Activated CD8-positive, alpha-beta memory T cell treated with anti-CD3 and anti-CD28 coated beads, Interleukin-2, amount 10 ng/mL, durations not matched to agents 7 days and 5 days (primary cell): Measurements from ENCODE around the gene ERAS. TPM values are rescaled to one million over a fixed set of nuclear protein-coding genes. Genes with fewer than 3 reads are reported as not detected.

Experiments
- ATAC-seq: fragments of 150-1000 bp; cut with Tn5 transposase; one replicate; pipeline ENCODE4 v1.10.0; 2021; ENCODE audit warnings: moderate library complexity
- CTCF ChIA-PET: fragments of 350-600 bp; sonication (Branson Sonifier 250); formaldehyde crosslinking; loops from one replicate; lab custom pipeline; 2021; ENCODE audit warnings: antibody characterized with exemption; lab: Charles Lee
- DNase-seq: peaks from one replicate; pipeline ENCODE4 v3.0.0-alpha.2; 2020
- H3K27ac Mint-ChIP-seq: one replicate; pipeline ENCODE4 v1.8.0; 2021; ENCODE audit warnings: mild to moderate bottlenecking, mixed read lengths
- H3K27me3 Mint-ChIP-seq: one replicate; pipeline ENCODE4 v1.8.0; 2021; ENCODE audit warnings: mixed read lengths
- H3K36me3 Mint-ChIP-seq: one replicate; pipeline ENCODE4 v1.8.0; 2021; ENCODE audit warnings: mild to moderate bottlenecking, mixed read lengths
- H3K4me1 Mint-ChIP-seq: one replicate; pipeline ENCODE4 v1.8.0; 2021; ENCODE audit warnings: mixed read lengths
- H3K4me3 Mint-ChIP-seq: one replicate; pipeline ENCODE4 v1.8.0; 2021; ENCODE audit warnings: mild to moderate bottlenecking, moderate library complexity, mixed read lengths
- H3K9me3 Mint-ChIP-seq: one replicate; pipeline ENCODE4 v1.8.0; 2022; ENCODE audit warnings: low read depth, mixed read lengths
- total RNA-seq, 2 experiments: library from RNA; stranded (reverse); gene quantifications; one replicate each; pipeline ENCODE4 v1.2.3, GENCODE V29; 2021

The ERAS gene
- total RNA-seq, 2 experiments from 2014 or later = not detected

- no peak overlapping the region for H3K27ac Mint-ChIP-seq
- CTCF ChIA-PET = no interaction called here
Measured at GRCh38 chrX:48789366-48790220, 36.7 kb upstream of the ERAS start.

GRCh38 chrX:48790477-48790876, 35.8 kb upstream of the ERAS start:
- no peak for ATAC-seq
- DNase-seq = no peak

More at GRCh38 chrX:48789366-48790220, 36.7 kb upstream of the ERAS start:
- no peak for DNase-seq
- Mint-ChIP-seq H3K27me3 (peaks cover 12% of the 10 kb centered on the region), H3K4me3 (no peak overlapping the region), H3K36me3 (no peaks in the 10 kb centered on the region), H3K9me3 (no peaks in the 10 kb centered on the region), H3K4me1 (peaks cover 9% of the 10 kb centered on the region)
- peak; percentile 39 for ATAC-seq

GRCh38 chrX:48791063-48791820, 35.1 kb upstream of the ERAS start:
- CTCF ChIA-PET = no interaction called here
- Mint-ChIP-seq H3K27me3 (peaks cover 9% of the 10 kb centered on the region), H3K4me1 (peaks cover 9% of the 10 kb centered on the region), H3K4me3 (no peak overlapping the region), H3K9me3 (no peaks in the 10 kb centered on the region), H3K36me3 (no peaks in the 10 kb centered on the region), H3K27ac (no peak overlapping the region)
- DNase-seq (no peak), ATAC-seq (no peak)

More at GRCh38 chrX:48790477-48790876, 35.8 kb upstream of the ERAS start:
- H3K27me3 Mint-ChIP-seq = peaks cover 9% of the 10 kb centered on the region
- H3K27ac Mint-ChIP-seq = no peak overlapping the region
- H3K4me3 Mint-ChIP-seq = no peak overlapping the region
- no peaks in the 10 kb centered on the region for H3K9me3 Mint-ChIP-seq
- CTCF ChIA-PET = no interaction called here
- no peaks in the 10 kb centered on the region for H3K36me3 Mint-ChIP-seq
- peaks cover 9% of the 10 kb centered on the region for H3K4me1 Mint-ChIP-seq

GRCh38 chrX:48792219-48792618, 34.1 kb upstream of the ERAS start:
- no peak for DNase-seq
- CTCF ChIA-PET = no interaction called here

GRCh38 chrX:48793935-48794334, 32.4 kb upstream of the ERAS start:
- Mint-ChIP-seq H3K9me3 (no peaks in the 10 kb centered on the region), H3K4me3 (no peak overlapping the region), H3K4me1 (peaks cover 7% of the 10 kb centered on the region), H3K27me3 (no peaks in the 10 kb centered on the region), H3K27ac (no peak overlapping the region), H3K36me3 (no peaks in the 10 kb centered on the region)
- no peak for ATAC-seq
- DNase-seq = no peak
- CTCF ChIA-PET = no interaction called here

More at GRCh38 chrX:48792219-48792618, 34.1 kb upstream of the ERAS start:
- ATAC-seq = no peak
- no peak overlapping the region for H3K27ac Mint-ChIP-seq
- peaks cover 3% of the 10 kb centered on the region for H3K27me3 Mint-ChIP-seq
- no peak overlapping the region for H3K4me3 Mint-ChIP-seq
- peaks cover 9% of the 10 kb centered on the region for H3K4me1 Mint-ChIP-seq
- H3K9me3 Mint-ChIP-seq = no peaks in the 10 kb centered on the region
- no peaks in the 10 kb centered on the region for H3K36me3 Mint-ChIP-seq

- H3K4me3 Mint-ChIP-seq = no peak overlapping the region
- no peak for ATAC-seq
Measured at GRCh38 chrX:48794340-48794910, 31.9 kb upstream of the ERAS start.

GRCh38 chrX:48794911-48795515, 31.3 kb upstream of the ERAS start:
- H3K27ac Mint-ChIP-seq = no peak overlapping the region
- no peak for ATAC-seq
- peaks cover 2% of the 10 kb centered on the region for H3K4me1 Mint-ChIP-seq
- H3K27me3 Mint-ChIP-seq = no peaks in the 10 kb centered on the region
- CTCF ChIA-PET = no interaction called here
- DNase-seq = no peak
- no peak overlapping the region for H3K4me3 Mint-ChIP-seq
- H3K36me3 Mint-ChIP-seq = no peaks in the 10 kb centered on the region
- no peaks in the 10 kb centered on the region for H3K9me3 Mint-ChIP-seq

More at GRCh38 chrX:48794340-48794910, 31.9 kb upstream of the ERAS start:
- Mint-ChIP-seq H3K4me1 (peaks cover 6% of the 10 kb centered on the region), H3K27me3 (no peaks in the 10 kb centered on the region), H3K9me3 (no peaks in the 10 kb centered on the region), H3K27ac (peak overlapping the region; percentile 24), H3K36me3 (no peaks in the 10 kb centered on the region)
- CTCF ChIA-PET = no interaction called here
- no peak for DNase-seq

- Mint-ChIP-seq H3K4me3 (no peak overlapping the region), H3K9me3 (no peaks in the 10 kb centered on the region), H3K36me3 (peaks cover 4% of the 10 kb centered on the region), H3K27ac (no peak overlapping the region), H3K4me1 (peaks cover 16% of the 10 kb centered on the region), H3K27me3 (no peaks in the 10 kb centered on the region)
- CTCF ChIA-PET = no interaction called here
- ATAC-seq (no peak), DNase-seq (no peak)
Measured at GRCh38 chrX:48798318-48798717, 28.0 kb upstream of the ERAS start.

- H3K9me3 Mint-ChIP-seq = no peaks in the 10 kb centered on the region
- peaks cover 16% of the 10 kb centered on the region for H3K36me3 Mint-ChIP-seq
- H3K27me3 Mint-ChIP-seq = no peaks in the 10 kb centered on the region
- H3K27ac Mint-ChIP-seq = peak overlapping the region; percentile 100
- DNase-seq (peak; percentile 40), ATAC-seq (no peak)
- peak overlapping the region; percentile 98 for H3K4me3 Mint-ChIP-seq
- peaks cover 20% of the 10 kb centered on the region for H3K4me1 Mint-ChIP-seq
- CTCF ChIA-PET = interaction anchor here (0.9 kb wide), 1 partner anchor 152 kb away, joined by 4 read pairs; no protein-coding TSS in a partner anchor
Measured at GRCh38 chrX:48800574-48801279, 25.6 kb upstream of the ERAS start.

- CTCF ChIA-PET = interaction anchor here (0.7 to 0.9 kb wide), 3 partner anchors 118 to 153 kb away, joined by 3 to 4 read pairs (median 3); partner anchors contain the start of gene WAS
- Mint-ChIP-seq H3K4me1 (peaks cover 20% of the 10 kb centered on the region), H3K36me3 (peaks cover 16% of the 10 kb centered on the region), H3K27ac (peak within 1 kb of the TSS; percentile 100), H3K27me3 (no peaks in the 10 kb centered on the region), H3K9me3 (no peaks in the 10 kb centered on the region), H3K4me3 (peak within 1 kb of the TSS; percentile 98)
- DNase-seq (peak; percentile 97), ATAC-seq (peak; percentile 88)
Measured at GRCh38 chrX:48801280-48802088, 24.8 kb upstream of the ERAS start, which contains the start of gene HDAC6. Gene HDAC6, plus strand, starts transcription at chrX:48802067. Its CDS starts 626 bp downstream, at chrX:48802693.

GRCh38 chrX:48802089-48802904, 24.0 kb upstream of the ERAS start:
- H3K4me1 Mint-ChIP-seq = peaks cover 20% of the 10 kb centered on the region
- peaks cover 18% of the 10 kb centered on the region for H3K36me3 Mint-ChIP-seq
- CTCF ChIA-PET = interaction anchor here (0.7 to 0.9 kb wide), 3 partner anchors 119 to 154 kb away, joined by 3 to 4 read pairs (median 3); partner anchors contain the start of gene WAS
- peak overlapping the region; percentile 100 for H3K27ac Mint-ChIP-seq
- DNase-seq = peak; percentile 88
- H3K4me3 Mint-ChIP-seq = peak overlapping the region; percentile 98
- H3K9me3 Mint-ChIP-seq = no peaks in the 10 kb centered on the region
- ATAC-seq = peak; percentile 62
- H3K27me3 Mint-ChIP-seq = no peaks in the 10 kb centered on the region
